Activated T-cell treated with anti-CD3 and anti-CD28 coated beads for 48 hours (primary cell): Measurements from ENCODE around the gene RDH13.
"Not testable (repeated sequence)": the region's sequence is repeated elsewhere in the genome, so short reads cannot be mapped to it uniquely, and the experiment has no call there.

Experiments used
- DNase-seq: peaks from one replicate; pipeline ENCODE4 v3.0.0-alpha.2; 2020; ENCODE audit warnings: low read depth

Gene RDH13

DNA sequence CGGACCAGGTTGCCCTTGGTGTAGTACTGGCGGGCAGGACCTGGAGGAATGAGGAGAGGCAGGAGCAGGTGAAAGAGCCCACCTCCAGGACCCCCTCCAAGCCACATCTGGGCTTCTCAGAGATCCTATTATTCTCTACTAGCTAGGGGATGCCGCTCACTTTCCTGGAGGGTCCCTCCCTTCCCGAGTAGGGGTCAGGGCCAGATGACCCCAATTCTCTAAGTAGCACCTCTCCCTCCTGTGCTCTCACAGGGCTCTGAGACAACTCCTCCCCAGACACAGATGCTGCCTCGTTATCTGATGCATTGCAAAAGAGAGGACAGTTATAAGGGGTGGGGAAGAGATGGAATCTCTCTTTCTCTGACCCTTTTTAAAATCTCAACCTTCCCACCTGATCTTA, 47.8 kb downstream of the RDH13 start:
- DNase-seq, result no peak

DNA sequence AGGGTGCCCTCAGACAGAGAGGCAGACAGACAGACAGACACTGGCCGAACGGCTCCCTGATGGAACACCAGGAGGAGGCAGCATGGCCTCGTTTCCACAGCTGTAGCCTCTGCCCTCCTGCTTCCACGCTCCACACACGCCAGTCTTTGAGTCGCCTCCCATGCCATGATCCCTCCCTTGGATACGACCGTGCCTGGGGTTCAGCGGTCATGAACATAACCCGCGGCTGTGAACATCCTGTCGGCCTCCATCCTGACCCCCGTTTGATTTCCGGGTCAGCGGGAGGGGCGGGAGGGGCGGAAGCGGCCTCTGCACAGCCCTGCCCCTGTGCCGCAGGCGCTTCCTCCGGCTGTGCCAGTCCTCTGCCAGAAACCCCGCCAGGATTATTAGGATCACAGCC, 48.2 kb downstream of the RDH13 start:
- no peak for DNase-seq

DNA sequence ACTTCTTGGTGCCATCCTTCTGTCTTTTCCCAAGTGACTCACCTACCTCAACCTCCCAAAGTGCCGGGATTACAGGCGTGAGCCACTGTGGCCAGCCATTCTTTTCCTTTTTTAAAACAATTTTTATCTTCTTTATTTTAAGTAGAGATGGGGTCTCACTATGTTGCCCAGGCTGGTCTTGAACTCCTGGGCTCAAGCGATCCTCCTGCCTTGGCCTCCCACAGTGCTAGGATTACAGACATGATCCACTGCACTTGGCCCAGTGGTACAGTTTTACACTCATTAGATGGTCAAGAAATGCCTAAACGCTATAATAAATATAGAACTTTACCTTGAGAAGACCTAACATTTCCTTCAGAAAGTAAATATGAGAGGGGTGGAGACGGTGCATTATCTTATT, 49.4 kb downstream of the RDH13 start:
- DNase-seq, result no peak

DNA sequence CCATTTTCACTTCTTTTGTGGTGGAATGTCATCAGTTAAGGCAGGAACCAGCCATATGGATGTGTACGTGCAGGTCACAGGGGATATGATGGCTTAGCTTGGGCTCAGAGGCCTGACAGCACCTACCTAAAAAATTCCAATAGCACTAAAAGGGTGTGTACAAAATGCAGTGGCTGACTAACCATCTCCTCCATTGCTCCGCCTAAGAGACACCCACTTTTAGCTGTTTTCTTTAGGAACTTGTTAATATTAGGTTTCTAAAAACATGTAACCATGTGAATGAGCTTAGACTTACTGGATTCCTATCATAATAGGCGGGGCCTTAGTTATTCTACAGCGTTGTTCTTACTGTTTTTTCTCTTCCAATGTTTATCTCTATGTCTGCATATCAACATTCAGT, 50.6 kb downstream of the RDH13 start:
- DNase-seq, result no peak

DNA sequence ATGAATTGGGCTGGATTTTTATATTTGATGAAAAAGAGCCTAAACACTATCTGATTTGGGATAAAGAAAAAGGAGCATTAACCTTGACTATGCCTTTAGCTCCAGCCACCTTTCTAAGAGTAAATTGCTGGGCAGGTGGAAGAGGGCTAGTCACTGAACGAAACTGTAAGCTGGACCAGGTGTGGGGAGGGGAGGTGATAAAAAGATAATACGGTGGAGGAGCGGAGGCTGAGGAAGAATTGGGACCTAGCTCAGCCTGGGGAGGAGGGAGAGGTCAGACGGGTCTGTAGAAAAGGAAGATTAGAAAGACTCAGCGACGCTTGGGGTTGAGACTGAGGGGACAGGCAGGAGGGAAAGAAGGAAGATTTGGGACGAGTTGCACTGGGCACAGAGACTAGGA, 52.4 kb downstream of the RDH13 start:
- not testable (repeated sequence) for DNase-seq

DNA sequence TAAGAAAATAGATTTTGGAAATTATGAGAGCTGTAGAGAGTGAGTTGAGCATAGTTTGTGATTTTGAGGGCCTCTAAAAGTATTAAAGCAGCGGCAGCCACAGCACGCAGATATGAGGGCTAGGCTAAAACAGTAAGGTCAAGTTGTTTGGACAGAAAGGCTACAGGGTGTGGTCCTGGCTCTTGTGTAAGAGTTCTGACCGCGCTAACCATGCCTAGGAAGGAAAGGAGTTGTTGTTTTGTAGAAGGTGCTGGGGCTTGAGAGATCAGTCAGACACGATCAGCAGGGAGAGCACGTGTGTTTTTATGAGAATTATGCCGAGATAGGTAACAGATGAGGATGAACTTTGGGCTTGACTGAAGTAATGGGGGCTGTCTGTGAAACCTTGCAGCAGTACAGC, 54.2 kb downstream of the RDH13 start:
- not testable (repeated sequence) for DNase-seq

DNA sequence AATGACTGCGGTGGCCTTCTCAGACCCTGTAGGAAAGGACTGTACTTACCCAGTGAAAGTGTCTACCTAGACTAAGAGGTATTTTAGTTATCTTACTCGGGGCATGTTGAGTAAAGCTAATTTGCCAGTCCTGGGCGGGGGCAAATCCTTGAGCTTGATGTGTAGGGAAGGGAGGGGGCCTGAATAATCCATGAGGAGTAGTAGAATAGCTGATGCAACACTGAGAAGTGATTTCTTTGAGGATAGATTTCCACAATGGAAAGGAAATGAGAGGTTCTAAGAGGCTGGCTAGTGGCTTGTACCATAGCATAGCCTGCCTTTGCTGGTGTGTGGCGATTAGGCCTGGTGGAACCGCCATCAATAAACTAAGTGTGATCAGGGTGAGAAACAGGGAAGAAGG, 54.8 kb downstream of the RDH13 start:
- not testable (repeated sequence) for DNase-seq

DNA sequence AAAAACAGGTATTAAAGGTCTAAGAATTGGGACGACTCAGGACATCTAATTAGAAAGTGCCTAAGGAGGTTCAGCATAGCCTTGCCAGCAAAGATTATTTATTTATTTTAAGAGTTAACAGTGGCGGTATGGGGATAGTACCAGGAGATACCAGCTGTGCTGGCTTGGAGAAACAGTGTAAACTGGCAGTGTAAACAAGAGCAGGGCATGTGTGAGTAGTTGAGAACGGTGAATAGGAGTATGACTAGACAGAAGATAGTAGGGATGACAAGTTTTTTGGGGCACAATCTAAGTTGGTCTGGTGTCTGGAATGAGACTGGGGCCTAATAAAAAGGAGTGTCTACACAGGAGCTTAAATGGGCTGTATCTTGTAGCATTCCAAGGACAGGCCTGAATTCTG, 55.4 kb downstream of the RDH13 start:
- DNase-seq, result not testable (repeated sequence)

DNA sequence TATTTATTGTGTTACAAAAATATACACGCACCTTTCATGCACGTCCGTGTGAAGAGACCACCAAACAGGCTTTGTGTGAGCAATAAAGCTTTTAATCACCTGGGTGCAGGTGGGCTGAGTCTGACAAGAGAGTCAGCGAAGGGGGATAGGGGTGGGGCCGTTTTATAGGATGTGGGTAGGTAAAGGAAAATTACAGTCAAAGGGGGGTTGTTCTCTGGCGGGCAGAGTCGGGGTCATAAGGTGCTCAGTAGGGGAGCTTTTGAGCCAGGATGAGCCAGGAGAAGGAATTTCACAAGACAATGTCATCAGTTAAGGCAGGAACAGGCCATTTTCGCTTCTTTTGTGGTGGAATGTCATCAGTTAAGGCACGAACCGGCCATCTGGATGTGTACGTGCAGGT, 56.2 kb downstream of the RDH13 start:
- DNase-seq, result not testable (repeated sequence)

DNA sequence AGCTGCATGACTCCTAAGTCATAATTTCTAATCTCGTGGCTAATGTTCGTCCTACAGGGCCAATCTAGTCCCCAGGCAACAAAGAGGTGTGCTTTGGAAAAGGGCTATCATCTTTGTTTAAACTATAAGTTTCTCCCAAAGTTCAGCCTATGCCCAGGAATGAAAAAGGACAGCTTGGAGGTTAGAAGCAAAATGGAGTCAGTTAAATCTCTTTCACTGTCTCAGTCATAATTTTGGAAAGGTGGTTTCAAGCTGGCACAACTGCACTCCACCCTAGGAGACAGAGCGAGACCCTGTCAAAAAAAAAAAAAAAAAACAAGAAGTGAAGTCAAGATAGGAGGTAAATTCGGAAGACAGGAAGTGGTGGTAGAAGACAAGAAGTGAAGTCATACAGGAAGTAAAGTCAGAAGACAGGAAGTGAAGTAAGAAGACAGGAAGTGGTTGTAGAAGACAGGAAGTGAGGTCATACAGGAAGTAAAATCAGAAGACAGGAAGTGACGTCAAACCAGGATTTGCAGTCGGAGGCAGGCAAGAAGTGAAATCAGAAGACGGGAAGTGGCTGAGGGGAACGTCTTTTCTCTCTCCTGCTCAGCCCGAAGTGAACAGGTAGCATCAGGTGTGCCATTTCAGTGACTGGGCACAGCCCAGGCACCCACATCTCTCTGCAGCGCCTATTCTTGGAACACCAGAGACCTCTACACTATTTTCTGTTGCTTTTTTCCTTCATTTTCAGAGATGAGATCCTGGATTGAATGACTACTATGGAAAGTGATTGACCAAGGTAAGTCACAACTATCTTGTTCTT, 57.1 kb downstream of the RDH13 start:
- DNase-seq, result peak; percentile 21

DNA sequence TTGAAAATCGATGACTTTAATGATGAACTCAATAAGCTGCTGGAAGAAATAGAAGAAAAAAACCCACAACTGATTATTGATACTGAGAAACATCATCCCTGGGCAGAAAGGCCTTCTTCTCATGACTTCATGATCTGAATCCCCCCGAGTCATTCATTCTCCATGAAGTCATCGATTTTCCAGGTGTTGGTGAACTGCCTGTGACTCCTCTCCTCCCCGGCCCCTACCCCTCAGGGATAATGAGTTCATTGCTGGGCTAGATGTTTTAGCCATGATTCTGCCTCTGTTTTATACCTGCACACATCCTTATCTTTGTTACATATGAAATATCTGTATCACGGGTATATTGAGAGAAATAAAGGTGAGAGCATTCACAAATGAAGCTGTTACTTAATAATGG, 62.2 kb downstream of the RDH13 start:
- no peak for DNase-seq

DNA sequence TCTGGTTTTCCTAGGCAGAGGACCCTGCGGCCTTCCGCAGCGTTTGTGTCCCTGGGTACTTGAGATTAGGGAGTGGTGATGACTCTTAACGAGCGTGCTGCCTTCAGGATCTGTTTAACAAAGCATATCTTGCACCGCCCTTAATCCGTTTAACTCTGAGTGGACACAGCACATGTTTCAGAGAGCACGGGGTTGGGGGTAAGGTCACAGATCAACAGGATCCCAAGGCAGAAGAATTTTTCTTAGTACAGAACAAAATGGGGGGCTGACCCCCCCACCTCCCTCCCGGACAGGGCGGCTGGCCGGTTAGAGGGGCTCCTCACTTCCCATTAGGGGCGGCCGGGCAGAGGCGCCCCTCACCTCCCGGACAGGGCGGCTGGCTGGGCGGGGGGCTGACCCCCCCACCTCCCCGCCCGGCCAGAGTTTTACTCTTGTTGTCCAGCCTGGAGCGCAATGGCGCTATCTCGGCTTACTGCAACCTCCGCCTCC, 64.2 kb downstream of the RDH13 start:
- DNase-seq, result not testable (repeated sequence)

DNA sequence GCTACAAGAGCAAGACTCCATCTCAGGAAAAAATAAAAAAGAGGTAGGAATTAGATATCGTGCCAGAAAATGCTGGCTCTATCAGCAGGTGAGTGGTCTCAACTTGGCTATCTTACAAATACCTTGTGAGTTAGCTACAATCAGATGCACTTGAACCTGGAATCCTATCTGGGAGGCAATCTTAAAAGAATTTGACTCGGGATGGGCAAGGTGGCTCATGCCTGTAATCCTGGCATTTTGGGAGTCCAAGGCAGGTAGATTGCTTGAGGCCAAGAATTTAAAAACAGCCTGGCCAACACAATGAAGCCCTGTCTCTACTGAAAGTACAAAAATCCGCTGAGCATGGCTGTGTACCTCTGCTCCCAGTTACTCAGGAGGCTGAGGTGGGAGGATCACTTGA, 67.4 kb downstream of the RDH13 start:
- no peak for DNase-seq
